ENCODE results near the gene RELCH.

RELCH gene, protein sequence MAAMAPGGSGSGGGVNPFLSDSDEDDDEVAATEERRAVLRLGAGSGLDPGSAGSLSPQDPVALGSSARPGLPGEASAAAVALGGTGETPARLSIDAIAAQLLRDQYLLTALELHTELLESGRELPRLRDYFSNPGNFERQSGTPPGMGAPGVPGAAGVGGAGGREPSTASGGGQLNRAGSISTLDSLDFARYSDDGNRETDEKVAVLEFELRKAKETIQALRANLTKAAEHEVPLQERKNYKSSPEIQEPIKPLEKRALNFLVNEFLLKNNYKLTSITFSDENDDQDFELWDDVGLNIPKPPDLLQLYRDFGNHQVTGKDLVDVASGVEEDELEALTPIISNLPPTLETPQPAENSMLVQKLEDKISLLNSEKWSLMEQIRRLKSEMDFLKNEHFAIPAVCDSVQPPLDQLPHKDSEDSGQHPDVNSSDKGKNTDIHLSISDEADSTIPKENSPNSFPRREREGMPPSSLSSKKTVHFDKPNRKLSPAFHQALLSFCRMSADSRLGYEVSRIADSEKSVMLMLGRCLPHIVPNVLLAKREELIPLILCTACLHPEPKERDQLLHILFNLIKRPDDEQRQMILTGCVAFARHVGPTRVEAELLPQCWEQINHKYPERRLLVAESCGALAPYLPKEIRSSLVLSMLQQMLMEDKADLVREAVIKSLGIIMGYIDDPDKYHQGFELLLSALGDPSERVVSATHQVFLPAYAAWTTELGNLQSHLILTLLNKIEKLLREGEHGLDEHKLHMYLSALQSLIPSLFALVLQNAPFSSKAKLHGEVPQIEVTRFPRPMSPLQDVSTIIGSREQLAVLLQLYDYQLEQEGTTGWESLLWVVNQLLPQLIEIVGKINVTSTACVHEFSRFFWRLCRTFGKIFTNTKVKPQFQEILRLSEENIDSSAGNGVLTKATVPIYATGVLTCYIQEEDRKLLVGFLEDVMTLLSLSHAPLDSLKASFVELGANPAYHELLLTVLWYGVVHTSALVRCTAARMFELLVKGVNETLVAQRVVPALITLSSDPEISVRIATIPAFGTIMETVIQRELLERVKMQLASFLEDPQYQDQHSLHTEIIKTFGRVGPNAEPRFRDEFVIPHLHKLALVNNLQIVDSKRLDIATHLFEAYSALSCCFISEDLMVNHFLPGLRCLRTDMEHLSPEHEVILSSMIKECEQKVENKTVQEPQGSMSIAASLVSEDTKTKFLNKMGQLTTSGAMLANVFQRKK

DNA sequence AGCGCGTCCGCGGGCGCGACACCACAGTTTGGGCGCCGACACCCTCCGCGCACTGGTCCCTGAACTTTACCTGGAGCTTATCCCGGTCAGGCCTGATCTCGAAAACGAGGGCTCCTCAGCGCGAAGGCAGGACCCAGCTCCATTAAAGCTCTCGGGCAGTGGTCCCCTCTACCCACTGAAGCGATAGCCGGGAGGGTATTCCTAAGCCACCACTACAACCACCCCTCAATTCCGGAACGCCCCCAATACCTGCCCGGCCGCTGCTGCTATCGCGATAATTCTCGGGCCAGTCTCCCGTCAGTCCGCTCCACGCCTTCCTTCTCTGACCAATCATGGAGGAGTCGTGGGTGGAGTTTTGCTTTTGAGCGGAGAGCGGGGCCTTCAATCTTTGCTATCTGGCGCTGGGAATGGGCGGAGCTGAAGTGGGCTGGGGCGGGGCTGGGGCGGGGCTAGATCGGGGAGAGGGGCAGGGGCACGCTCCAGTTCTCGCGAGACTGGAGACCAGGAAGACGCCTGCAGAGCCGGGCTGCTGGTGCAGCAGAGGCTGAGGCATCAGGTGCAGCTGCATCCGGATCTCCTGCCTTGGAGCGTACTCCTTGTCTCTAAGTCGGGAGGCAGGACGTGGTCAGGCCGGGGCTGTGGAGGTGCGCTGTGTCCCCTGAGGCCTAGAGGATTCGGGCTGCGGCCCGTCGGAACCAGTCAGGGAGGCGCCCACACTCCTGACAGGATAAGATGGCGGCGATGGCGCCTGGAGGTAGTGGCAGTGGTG, at the start of gene RELCH, which contains the start of gene PIGN:
Gene RELCH (plus strand): TSS at position 482 of the 769 bp plus-strand sequence. CDS start 251 bp downstream, at position 733.
Gene PIGN (minus strand): TSS at position 283 of the 769 bp plus-strand sequence. CDS start 25,703 bp downstream, outside the sequence.
- TF ChIP-seq, protein P1, sequence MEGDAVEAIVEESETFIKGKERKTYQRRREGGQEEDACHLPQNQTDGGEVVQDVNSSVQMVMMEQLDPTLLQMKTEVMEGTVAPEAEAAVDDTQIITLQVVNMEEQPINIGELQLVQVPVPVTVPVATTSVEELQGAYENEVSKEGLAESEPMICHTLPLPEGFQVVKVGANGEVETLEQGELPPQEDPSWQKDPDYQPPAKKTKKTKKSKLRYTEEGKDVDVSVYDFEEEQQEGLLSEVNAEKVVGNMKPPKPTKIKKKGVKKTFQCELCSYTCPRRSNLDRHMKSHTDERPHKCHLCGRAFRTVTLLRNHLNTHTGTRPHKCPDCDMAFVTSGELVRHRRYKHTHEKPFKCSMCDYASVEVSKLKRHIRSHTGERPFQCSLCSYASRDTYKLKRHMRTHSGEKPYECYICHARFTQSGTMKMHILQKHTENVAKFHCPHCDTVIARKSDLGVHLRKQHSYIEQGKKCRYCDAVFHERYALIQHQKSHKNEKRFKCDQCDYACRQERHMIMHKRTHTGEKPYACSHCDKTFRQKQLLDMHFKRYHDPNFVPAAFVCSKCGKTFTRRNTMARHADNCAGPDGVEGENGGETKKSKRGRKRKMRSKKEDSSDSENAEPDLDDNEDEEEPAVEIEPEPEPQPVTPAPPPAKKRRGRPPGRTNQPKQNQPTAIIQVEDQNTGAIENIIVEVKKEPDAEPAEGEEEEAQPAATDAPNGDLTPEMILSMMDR (IDR thresholded peaks at IDR 0.05; ENCODE audit: control insufficient read depth, extremely low read depth, insufficient read depth) = no peak
- DNase-seq (ENCODE audit: low read depth) = peak; percentile 97
- peak within 1 kb of the TSS; percentile 88 for H3K4me3 ChIP-seq (ENCODE audit: low read depth, low read length)

DNA sequence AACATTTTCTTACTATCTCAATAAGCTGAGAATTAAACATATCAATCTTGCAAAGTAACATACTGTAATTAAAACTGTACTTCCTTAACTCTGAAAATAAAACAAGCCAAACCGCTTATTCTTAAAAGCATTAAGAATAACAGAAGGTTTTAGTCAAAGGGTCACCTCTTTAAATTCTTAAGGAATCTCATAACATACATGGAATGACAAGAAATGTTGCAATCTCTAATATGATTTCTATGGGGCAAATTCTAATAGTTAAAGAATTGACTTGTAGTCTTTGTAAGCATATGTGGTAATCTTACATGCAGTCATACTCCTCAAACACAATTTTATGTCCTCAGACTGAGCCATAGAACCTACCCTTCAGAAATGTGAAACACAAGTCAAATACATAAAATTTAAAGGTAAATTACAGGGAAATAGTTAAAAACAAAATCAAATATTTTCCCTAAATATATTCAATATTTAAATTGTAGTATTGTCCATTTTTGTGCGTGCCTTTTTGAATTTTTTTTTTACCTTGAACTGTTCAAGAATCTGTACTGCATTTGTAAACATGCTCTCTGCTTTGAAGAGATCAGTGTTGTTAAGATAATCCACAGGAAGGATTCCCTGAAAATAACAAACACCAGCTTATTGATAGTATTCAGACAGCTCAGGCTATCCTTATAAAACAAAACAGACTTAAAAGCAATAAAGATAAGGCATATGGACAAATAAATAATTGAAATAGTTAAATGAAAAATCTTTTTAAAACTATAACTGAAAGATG, 48.4 kb upstream of the RELCH start:
- H3K4me3 ChIP-seq (ENCODE audit: low read depth, low read length) = no peak overlapping the region
- TF ChIP-seq, protein P1 (IDR thresholded peaks at IDR 0.05; ENCODE audit: control insufficient read depth, extremely low read depth, insufficient read depth) = no peak
- no peak for DNase-seq (ENCODE audit: low read depth)

DNA sequence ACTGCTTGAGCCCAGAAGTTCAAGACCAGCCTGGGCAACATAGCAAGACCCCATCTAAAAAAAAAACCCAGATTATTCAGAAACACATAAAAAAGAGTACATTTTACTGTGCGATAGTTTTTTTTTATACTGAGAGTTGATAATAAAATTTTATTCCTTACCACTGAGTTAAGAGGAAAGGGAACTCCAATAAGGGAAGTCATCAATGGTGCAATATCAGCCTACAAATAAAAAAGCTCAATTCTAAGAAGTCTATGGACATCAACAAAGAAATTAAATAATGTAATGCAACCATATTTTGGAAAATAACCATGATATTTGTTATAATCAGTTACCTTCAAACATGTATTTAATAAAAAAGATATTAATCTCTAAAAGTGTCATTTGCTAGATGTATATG, 46.8 kb upstream of the RELCH start:
- no peak overlapping the region for H3K4me3 ChIP-seq (ENCODE audit: low read depth, low read length)
- TF ChIP-seq, protein P1 (IDR thresholded peaks at IDR 0.05; ENCODE audit: control insufficient read depth, extremely low read depth, insufficient read depth) = no peak
- no peak for DNase-seq (ENCODE audit: low read depth)

DNA sequence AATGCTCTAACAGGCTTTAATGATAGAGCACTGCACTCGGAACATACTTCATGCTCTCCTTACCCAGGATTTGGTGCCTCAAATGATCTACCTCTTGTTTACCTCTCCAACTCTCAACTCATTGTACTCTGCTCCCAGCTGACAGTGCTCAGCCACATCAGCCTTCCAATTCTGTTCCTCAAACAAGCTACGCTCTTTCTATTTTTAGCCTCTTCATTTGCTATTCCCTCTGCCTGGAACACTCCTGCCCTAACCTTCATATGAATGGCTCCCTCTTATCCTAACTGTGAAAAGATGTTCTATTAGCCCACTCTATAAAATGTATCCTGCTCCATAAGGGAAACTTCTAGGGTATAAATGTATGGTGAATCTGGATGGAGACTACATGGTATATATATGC, 42.7 kb upstream of the RELCH start:
- H3K4me3 ChIP-seq (ENCODE audit: low read depth, low read length) = no peak overlapping the region
- DNase-seq (ENCODE audit: low read depth) = no peak
- TF ChIP-seq, protein P1 (IDR thresholded peaks at IDR 0.05; ENCODE audit: control insufficient read depth, extremely low read depth, insufficient read depth) = no peak

DNA sequence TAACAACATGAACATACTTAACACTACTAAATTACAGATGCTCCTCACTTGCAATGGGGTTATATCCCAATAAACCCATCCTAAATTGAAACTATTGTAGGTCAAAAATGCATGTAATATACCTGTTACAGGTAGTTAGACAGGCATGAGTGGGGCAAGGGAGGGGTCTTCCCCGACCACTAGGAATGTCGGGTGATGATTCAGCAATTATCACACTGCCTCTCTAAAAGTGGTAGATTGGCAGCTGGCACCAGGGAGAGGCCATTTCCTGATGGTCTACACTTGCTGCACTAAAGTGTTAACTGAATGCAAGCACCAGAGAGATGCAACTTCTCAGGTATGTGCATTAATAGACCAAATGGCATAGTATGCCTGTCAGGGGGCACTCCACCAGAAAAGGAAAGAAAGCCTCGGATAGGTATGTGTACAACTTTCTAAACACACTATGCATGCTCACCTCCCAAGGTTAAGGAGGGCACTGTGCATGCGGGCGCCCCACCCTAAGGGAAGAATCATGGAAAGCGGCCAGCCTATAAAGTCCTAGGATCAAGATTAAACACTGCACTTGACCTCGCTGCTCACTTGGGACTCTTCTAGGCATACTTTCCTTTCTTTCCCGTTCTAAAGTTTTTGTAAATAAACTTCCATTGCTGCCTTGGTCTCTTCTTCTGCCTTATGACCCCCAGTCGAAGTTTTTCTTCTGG, 35.8 kb upstream of the RELCH start:
- TF ChIP-seq, protein P1 (IDR thresholded peaks at IDR 0.05; ENCODE audit: control insufficient read depth, extremely low read depth, insufficient read depth) = no peak
- DNase-seq (ENCODE audit: low read depth) = no peak
- no peak overlapping the region for H3K4me3 ChIP-seq (ENCODE audit: low read depth, low read length)
